Measurements from ENCODE around the gene IGF2BP2.
"Not testable (repeated sequence)": the region's sequence is repeated elsewhere in the genome, so short reads cannot be mapped to it uniquely, and the experiment has no call there.

IGF2BP2 gene

GRCh38 chr3:185797993-185798830 lies 26.6 kb downstream of the IGF2BP2 start:
- DNase-seq, result no peak

GRCh38 chr3:185797108-185797881 lies 27.5 kb downstream of the IGF2BP2 start:
- DNase-seq, result no peak

- no peak for DNase-seq
These were observed 28.3 kb downstream of the IGF2BP2 start for GRCh38 chr3:185796431-185797107.

GRCh38 chr3:185793381-185793780 lies 31.5 kb downstream of the IGF2BP2 start:
- DNase-seq, result no peak

GRCh38 chr3:185792955-185793354 lies 31.9 kb downstream of the IGF2BP2 start:
- no peak for DNase-seq

GRCh38 chr3:185789891-185790830 lies 34.7 kb downstream of the IGF2BP2 start:
- no peak for DNase-seq

- no peak for DNase-seq
These were observed 35.7 kb downstream of the IGF2BP2 start for GRCh38 chr3:185789134-185789533.

- DNase-seq, result no peak
These were observed 36.5 kb downstream of the IGF2BP2 start for GRCh38 chr3:185788292-185788691.

- no peak for DNase-seq
These were observed 37.6 kb downstream of the IGF2BP2 start for GRCh38 chr3:185786956-185787877.

- not testable (repeated sequence) for DNase-seq
These were observed 38.6 kb downstream of the IGF2BP2 start for GRCh38 chr3:185786258-185786657.

GRCh38 chr3:185784317-185784716 lies 40.5 kb downstream of the IGF2BP2 start:
- DNase-seq, result no peak

GRCh38 chr3:185781759-185782158 lies 43.1 kb downstream of the IGF2BP2 start:
- DNase-seq, result no peak

GRCh38 chr3:185779461-185779860 lies 45.4 kb downstream of the IGF2BP2 start:
- no peak for DNase-seq

GRCh38 chr3:185778821-185779220 lies 46.0 kb downstream of the IGF2BP2 start:
- no peak for DNase-seq

- no peak for DNase-seq
These were observed 46.7 kb downstream of the IGF2BP2 start for GRCh38 chr3:185778094-185778493.

- DNase-seq, result no peak
These were observed 54.7 kb downstream of the IGF2BP2 start for GRCh38 chr3:185770109-185770508.

- DNase-seq, result not testable (repeated sequence)
These were observed 56.3 kb downstream of the IGF2BP2 start for GRCh38 chr3:185768578-185768982.

GRCh38 chr3:185767002-185767688 lies 57.7 kb downstream of the IGF2BP2 start:
- no peak for DNase-seq

- no peak for DNase-seq
These were observed 58.4 kb downstream of the IGF2BP2 start for GRCh38 chr3:185766329-185767001.

- no peak for DNase-seq
These were observed 59.9 kb downstream of the IGF2BP2 start for GRCh38 chr3:185764980-185765370.
